Measurements from ENCODE around the gene EBF3.

The EBF3 gene

GRCh38 chr10:129963641-129964501 is at the start of gene EBF3:
Gene EBF3 (minus strand): TSS chr10:129964274. CDS start chr10:129963768, 506 bp downstream.
- FAIRE-seq, result no peak
- no peak for DNase-seq (ENCODE audit: low spot score)

- DNase-seq (ENCODE audit: low spot score) (no peak), FAIRE-seq (no peak)
Measured at GRCh38 chr10:130013335-130014262, 49.5 kb upstream of the EBF3 start.

DNA sequence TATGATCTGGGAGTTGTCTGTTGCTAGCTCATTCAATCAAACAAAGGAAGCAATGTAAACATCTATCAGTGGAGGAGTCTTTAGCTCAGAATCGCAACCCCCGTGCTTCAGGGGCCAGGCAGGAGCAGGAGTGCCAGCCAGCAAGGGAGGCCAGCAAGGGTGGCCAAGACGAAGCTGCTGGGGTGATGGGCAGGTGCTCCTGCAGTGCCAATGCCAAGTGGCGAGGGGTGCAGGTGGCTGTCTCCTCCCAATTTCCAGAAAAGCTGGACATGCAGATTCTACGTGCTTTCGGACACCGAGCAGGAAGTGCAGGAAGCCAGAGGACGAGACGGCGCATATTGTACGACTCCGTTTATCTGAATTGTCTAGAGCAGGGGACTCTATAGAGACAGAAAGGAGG is 48.1 kb upstream of the EBF3 start:
- FAIRE-seq (no peak), DNase-seq (ENCODE audit: low spot score) (no peak)

DNA sequence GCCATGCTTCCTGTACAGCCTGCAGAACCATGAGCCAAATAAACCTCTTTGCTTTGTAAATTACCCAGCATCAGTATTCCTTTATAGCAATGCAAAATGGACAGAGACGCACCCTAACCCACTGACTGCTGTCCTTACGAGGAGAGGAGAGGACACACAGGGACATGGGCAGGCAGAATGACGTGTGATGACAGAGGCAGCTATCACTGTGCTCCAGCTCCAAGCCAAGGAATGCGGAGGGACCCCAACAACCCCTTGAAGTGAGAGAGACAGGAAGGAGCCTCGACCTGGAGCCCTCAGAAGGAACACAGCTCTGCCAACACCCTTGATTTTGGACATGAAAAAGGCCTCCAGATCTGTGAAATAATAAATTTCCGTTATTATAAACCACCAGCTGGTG is 46.6 kb upstream of the EBF3 start:
- DNase-seq (ENCODE audit: low spot score), result no peak
- no peak for FAIRE-seq

DNA sequence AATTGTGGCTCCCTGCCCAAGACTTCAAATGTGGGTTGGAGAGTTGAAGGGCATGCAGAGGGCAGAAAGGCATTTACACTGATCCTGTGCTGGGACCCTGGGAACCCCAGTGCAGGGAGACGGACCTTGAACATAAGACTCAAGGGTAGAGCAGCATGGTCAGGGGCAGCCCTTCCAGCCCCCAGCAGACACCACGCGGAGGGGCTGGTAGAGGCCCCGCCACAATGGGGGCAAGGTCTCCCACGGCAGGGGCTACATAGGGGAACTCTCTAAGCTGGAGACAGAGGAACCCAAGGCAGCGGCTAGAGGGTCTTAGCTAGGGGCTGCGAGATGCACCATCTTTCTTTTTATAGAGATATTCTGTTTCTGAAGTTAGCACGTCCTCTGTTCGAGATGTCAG is 45.2 kb upstream of the EBF3 start:
- DNase-seq (ENCODE audit: low spot score) (no peak), FAIRE-seq (no peak)

- DNase-seq (ENCODE audit: low spot score), result no peak
- no peak for FAIRE-seq
Measured at GRCh38 chr10:130003787-130004613, 39.9 kb upstream of the EBF3 start.

DNA sequence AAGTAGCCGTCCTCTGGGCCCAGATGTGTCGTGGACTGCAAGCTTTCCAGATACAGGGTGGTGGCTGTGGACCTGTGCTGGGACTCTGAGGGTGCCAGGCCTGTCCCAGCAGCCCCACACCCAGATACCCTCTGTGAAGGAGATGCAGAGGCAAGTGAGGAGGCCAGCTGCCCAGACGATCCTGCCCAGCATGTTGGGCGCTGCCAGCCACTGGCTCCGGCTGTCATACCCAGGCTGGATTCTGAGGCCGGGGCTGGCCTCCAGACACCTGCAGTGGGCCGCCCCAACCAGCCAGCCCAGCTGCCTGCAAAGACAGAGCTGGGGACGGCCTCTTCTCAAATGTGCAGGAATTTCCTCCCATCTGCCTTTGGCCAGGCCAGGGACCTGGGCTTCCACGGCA is 39.1 kb upstream of the EBF3 start:
- FAIRE-seq (no peak), DNase-seq (ENCODE audit: low spot score) (no peak)

DNA sequence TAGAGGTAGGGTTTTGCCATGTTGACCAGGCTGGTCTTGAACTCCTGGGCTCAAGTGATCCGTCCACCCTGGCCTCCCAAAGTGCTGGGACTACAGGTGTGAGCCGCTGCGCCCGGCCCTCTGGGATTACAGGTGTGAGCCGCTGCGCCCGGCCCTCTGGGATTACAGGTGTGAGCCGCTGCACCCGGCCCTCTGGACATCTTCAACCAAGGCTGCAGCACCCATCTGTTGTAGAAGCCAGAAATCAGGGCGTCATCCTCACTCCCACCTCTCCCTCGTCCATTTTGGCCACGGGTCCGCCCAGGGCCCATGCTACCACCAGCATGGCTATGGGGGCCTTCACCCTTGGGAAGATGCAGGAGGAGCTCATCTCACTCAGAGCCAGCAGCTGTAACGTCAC is 38.5 kb upstream of the EBF3 start:
- FAIRE-seq (no peak), DNase-seq (ENCODE audit: low spot score) (no peak)

- DNase-seq (ENCODE audit: low spot score) (no peak), FAIRE-seq (no peak)
Measured at GRCh38 chr10:130000918-130001317, 36.8 kb upstream of the EBF3 start.

DNA sequence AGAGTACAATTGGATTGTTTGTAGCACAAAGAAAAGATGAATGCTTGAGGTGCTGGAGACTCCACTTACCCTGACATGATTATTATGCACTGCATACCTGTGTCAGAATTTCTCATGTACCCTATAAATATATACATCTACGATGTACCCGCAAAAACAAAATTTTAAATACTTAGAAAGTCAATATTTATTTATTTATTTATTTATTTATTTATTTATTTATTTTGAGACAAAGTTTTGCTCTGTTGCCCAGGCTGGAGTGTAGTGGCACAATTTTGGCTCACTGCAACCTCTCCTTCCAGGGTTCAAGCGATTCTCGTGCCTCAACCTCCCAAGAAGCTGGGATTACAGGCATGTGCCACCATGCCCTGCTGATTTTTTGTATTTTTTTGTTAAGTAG is 35.1 kb upstream of the EBF3 start:
- FAIRE-seq (no peak), DNase-seq (ENCODE audit: low spot score) (no peak)

GRCh38 chr10:129993621-129994020 is 29.5 kb upstream of the EBF3 start:
- DNase-seq (ENCODE audit: low spot score) (peak; percentile 23), FAIRE-seq (no peak)

- FAIRE-seq (no peak), DNase-seq (ENCODE audit: low spot score) (no peak)
Measured at GRCh38 chr10:129992356-129992755, 28.3 kb upstream of the EBF3 start.

DNA sequence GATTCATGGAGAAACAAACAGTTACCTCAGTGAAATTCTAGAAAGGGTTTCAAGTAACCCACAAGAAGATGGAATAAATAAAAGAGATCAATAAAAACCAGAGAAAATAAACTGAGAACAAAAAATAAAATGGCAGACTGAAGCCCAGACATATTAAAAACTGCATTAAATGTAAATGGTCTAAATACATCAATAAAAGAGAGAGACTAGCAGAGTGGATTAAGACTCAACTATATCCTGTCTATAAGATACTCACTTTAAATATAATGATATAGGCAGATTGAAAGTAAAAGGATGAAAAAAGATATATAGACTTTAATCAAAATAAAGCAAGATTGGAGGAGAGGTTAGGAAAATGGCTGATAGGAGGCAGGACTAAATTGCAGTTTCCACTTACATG is 18.8 kb upstream of the EBF3 start:
- DNase-seq (ENCODE audit: low spot score) (no peak), FAIRE-seq (no peak)

- no peak for FAIRE-seq
Measured at GRCh38 chr10:129978980-129979379, 14.9 kb upstream of the EBF3 start.

DNA sequence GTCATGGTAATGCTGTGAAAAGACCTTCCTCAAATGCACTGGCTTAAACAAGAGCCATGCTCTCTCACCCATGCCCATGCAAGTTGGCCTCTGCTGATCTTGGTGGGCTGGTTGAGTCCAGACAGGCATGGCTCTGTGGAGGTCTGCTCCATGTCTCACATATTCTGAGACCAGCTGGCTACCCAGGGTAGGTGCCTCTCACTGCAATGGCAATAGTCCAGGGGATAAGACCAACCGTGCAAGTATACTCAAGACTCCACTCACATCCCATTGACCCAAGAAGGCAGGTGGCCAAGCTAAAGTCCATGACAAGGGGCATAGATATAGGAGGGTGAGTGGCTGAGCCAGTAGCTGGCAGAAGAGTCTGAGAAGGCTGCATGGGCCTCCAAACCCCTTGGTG is 14.2 kb upstream of the EBF3 start:
- no peak for DNase-seq (ENCODE audit: low spot score)
- FAIRE-seq, result no peak

More at GRCh38 chr10:129978980-129979379, 14.9 kb upstream of the EBF3 start:
- no peak for DNase-seq (ENCODE audit: low spot score)

DNA sequence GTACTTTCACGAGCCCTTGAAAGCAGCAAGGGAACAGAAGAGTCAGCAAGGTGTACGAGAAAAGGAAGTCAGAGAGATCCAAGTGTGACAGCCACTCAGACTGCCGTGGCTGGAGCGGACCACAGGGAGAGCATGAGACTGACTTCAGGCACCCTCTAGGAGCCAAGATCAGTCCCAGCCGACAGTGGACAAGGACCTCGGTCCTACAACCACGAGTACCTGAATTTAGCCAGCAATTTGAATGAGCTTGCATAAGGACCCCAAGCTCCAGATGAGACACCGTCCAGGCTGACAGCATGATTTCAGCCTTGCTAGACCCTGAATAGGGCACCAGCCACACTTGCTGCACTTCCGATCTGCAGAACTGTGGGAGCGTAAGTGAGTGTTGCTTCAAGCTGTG is 13.7 kb upstream of the EBF3 start:
- no peak for DNase-seq (ENCODE audit: low spot score)
- no peak for FAIRE-seq

DNA sequence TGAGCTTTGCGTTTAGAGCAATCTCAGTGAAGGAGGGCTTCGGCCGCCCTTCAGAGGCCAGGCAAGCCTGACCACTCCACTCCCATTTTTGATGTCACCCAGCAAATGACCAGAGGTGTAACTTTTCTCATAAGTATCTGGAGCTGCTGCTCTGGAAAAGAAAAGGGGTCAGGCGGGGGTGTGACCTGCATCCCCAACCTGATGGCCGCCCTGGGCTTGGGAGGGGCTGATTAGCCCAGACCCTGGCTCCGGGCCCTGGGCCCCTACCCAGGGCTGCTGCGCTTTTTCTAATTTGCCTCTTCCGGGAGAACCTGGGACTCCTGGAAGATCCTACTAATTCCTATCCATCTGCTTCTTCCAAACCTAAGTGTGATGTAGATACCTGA is 9.6 kb upstream of the EBF3 start:
- no peak for FAIRE-seq

DNA sequence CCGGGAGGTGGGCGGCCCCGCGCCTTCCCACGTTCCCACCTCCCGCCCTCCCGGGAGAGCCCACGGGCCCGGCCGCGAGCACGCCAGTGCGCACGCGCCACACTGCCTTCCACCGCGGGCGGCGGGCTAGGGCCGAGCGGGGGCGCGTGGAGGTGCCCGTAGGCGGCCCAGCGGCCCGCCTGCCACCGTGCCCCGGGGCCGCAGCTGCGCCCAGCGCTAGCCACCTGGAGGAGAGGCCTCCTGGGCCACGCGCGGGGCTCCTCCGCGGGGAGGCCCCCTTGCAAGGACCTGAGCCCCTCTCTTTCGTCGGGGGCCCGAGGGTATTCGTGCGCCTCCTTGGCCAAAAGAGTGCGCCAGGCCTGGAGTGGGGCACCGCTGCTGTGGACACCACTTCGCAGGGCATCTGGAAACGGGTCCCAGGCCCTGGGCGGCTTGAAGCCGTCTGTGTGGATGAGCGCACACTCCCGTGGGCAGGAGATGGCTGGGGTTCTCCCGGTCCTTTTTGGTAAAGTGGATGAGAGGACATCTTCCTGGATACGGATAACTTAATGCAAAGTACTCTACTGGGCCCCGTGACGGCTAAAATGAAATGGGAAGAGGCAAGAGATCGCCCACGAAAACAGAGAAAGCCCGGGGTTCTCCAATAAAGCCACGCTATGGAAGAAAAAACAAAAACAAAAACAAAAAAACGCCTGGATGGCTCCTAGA is 9.0 kb upstream of the EBF3 start:
- no peak for FAIRE-seq

More for the DNA sequence above, 9.6 kb upstream of the EBF3 start:
- DNase-seq (ENCODE audit: low spot score), result no peak

DNA sequence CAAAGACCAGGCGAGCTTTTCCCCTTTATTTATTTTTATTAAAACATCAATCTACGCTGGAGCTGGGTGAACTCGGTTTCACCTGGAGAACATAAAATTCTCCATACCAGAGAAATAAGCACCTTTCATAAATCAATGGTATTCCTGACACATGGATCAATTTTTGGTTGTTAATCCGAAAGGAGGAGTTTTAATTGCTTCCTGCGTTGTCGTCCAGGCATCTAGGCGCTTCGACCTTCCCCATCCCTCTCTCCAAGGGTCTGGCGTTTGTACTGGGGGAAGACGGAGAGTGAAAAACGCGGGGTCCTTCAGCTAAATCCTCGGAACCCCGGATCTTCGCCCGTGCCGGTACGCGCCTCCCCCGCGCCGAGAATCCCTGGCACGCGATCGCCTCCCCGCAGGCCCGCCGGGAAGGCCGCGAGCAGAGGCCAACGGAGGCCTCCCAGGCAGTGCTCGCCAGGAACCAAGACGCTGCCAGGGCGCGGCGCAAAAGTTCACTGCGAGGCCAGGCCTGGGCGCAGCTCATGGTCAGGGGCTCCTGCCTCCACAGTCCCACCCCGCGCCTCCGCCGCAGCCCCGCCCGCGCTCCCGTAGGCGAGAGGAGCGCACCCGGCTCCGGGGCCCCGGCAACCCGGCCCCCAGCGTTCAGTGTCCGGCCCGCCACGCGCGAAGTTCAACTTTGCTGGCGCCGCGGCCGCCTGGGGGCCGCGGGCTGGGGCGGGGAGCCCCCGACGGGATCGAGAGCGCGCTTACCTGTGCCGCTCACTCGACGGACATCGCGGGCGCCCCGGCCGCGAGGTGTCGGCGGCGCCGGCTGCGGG is 8.3 kb upstream of the EBF3 start:
- DNase-seq (ENCODE audit: low spot score) (no peak), FAIRE-seq (no peak)

More for the DNA sequence above, 9.0 kb upstream of the EBF3 start:
- DNase-seq (ENCODE audit: low spot score), result no peak

Measured in RCC 7860 (cell line).